NCI-H526 (cell line): Measurements from ENCODE around the gene GLRX3.
"Not testable (repeated sequence)": the region's sequence is repeated elsewhere in the genome, so short reads cannot be mapped to it uniquely, and the experiment has no call there.

Experiments
- DNase-seq, 2 experiments: peaks; one replicate each; lab custom pipeline; 2025; lab: John Stamatoyannopoulos, UW

Gene GLRX3

DNA sequence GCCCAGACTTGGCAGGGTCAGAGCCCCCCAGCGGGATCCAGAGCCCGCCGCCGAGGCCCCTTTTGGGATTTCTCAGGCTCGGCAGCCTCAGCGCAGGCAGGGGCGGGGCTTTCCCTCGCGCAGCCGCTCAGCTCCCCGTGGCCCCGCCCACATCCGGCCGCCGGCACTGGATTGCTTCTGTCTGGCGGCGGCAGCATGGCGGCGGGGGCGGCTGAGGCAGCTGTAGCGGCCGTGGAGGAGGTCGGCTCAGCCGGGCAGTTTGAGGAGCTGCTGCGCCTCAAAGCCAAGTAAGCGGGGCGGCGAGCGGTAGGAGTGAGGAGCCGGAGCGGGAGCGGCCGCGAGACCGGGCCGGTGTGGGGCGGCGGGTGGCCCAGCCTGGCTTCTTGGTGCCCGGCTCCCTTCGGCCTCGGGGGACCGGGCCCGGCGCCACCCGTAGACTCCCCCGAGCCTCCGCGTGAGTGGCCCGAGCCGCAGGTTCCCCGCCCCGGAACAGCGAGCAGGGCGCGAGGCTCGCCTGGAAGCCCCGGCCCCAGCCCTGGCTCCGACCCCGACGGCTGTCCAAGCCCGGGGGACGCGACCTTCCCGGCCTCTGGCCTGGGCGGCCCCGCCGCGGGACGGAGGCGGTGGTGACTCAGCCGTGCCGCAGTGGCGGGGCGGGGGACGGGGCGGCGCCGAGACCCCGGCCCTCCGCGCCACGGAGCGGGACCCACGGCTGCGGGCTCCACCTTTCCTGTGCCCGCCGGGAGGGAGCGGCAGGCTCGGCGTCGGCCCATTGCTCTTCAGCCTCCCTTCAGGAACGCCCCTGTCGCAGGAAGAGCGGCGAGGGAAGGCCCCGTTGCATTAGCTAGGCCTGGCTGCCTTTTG, at the start of gene GLRX3:
Gene GLRX3, plus strand, starts transcription at position 166 of the 864 bp plus-strand sequence. Its CDS starts 30 bp downstream, at position 196.
- DNase-seq, result peak; percentile 1 to 81

DNA sequence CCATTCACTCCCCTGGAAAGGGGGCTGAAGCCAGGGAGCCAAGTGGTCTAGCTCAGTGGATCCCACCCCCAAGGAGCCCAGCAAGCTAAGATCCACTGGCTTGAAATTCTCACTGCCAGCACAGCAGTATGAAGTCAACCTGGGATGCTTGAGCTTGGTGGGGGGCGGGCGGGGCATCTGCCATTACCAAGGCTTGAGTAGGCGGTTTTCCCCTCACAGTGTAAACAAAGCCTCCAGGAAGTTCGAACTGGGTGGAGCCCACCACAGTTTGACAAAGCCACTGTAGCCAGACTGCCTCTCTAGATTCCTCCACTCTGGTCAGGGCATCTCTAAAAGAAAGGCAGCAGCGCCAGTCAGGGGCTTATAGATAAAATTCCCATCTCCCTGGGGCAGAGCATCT, 45.6 kb upstream of the GLRX3 start:
- DNase-seq, result not testable (repeated sequence)

DNA sequence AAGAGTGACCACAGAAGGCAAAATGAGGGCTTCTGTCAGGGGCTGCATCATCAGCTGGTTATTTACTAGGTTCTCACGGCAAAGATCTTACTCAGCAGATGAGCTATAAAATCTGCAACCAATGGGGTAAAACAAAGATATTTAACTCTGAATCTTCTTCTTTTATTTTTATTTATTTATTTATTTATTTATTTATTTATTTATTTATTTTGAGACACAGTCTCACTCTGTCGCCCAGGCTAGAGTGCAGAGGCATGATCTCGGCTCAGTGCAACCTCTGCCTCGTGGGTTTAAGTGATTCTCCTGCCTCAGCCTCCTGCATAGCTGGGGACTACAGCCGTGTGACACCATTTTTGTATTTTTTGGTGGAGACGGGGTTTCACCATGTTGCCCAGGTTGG, 36.8 kb upstream of the GLRX3 start:
- no peak for DNase-seq

DNA sequence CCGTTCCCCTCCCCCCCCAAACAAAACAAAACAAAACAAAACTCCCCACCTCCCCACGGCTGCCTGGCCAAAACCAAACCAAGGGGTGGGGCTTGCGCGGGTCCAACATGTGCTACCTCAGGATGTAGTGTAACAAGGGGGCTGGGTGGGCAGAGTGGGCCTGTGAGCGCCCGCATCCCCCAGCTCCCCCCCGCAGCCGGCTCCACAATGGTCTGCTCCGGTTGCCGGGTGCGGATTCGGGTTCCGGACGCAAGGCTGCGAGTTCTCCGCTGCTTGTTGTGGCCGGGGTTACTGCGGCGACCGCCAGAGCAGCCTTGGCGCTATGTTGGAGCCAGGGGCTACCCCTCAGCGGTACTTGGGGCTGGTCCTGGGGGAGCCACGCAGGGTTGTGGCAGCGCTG, 30.5 kb upstream of the GLRX3 start:
- DNase-seq, result no peak

DNA sequence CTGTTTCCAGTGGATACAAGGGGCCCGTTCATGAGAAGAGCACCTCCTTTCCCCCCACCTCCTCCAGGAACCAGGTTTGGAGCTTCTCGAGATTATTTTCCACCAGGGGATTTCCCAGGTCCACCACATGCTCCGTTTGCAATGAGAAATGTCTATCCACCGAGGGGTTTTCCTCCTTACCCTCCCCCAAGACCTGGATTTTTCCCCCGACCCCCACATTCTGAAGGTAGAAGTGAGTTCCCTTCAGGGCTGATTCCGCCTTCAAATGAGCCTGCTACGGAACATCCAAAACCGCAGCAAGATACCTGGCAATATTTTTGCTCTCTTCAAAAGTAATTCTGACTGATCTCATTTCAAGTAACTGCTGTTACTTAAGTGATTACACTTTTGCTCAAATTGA, 28.0 kb upstream of the GLRX3 start:
- not testable (repeated sequence) for DNase-seq

DNA sequence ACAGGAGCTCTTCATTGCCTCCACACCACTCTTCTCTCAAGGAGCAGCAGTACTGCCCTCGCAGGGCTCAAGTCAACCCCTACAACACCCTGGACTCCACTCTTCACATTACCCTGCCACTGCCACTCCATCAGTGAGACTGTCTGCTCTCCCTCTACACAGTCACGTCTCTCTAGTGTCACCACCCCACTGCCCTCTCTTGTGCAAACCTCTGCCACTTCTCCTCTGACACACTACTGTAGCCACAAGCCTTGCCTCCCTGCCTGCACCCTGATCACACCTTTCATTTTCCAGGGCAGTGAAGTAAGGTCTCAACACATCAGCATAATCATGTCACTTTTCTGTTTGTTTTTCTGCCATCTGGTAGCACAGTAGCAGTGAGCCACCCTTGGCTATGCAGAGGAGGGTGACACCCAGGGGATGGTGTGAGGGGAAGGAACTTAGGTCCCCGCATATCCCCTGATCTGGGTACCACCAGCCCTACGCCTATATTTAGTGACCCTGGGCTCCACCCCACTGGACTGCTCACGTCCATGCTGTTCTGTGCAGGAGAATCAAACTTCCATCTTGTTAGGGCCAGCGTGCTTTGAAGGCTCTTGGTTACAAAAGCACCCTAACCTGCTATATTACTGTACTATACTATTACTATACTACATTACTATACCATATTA, 27.1 kb upstream of the GLRX3 start:
- no peak for DNase-seq

DNA sequence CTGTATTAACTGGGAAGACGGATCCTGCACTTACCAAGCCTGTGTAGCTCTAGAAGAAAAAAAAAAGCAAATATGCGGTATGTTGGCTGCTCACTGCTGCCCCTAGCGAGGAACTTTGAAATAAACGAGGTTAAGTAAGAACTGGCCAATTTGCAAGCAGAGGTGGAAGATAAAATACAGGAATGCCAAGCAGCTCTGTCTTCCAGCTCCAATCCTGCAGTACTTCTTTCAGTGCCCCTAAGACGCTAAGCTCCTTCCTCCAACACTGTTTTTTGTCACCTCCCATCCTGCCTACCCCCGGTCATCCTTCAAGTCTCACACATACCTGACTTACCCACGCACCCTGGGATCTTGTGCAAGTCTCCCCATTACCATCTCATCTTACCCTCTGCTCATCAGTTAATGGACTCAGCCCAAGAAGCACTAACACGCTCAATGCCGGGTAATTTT, 26.4 kb upstream of the GLRX3 start:
- DNase-seq, result peak; percentile 42 to 76

DNA sequence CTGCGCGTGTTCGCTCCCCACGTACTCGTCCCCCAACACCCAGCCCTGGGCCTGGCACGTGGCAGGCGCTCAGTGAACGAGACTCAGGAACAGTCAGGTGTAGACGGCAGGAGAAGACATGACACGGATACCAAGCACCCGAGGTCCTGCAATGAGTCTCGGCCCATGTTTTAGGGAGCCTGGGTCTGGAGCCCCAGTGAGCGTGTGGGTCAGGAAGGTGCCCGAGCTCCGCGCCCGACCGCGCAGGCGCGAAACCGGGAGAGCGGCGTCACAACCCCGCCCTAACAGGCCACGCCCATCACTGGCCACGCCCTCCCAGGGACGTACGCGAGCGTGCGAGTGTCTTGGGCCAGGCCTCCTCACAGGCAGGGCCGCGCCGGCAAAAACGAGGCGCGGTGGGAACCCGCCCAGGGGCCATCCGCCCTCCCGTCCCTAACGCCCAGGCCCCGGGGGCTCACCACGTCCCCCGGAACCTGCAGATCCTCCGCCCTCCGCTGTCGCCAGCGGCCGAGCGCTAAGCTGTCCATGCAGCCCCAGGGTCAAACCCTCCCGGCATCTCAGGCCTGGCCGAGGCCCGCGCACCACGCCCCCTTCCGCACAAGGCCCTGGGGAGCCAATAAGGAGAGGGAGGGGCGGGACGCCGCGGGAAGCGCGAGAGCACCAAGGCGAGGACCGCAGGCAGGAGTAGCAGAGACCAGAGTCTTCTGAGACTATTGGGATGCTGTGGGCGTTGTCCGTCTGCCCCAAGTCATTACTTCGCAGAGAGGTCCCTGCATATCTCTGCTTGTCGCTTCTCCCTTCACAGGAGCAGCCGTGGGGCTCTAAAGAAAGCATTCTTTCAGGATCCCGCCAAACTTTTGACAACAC, 25.7 kb upstream of the GLRX3 start, which contains the start of gene C10orf143:
Gene C10orf143, minus strand, starts transcription at position 585 of the 867 bp plus-strand sequence. Its CDS starts 58 bp downstream, at position 527.
- peak; percentile 89 to 93 for DNase-seq

DNA sequence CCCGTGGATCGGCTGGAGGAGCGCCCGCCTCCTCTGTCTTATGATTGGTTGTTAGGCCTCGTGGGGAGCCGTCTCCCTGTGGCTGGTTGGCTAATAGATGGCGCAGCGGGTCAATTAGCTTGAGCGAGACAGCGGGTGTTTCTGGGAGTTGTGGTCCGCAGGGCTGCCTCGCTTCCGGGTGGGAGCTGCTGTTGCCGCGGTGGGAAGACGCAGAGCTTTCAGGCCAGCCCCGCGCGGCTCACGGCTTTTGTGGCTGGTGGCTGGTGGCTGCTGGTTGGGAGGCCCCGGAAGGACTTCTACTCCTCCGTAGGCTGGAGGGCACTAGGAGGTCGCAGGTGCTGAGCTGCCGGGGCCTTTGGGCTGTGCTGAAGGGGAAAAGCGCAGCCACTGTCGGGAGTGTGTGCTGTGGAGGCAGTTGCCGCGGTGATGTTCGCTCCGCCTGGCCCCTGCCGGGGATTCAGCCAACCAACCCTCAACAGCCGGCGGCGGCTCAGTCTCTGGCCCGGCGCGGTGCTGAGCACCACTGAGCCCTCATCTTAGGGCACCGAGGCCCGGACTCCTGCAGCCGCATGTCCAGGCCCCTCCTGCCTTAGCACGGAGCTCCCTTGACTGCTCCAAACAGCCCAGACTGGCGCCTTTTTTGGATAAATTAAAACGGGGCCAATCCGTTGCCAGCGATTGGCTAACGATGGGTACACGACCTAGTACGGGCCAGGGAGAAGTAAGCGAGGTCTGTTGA, 24.9 kb upstream of the GLRX3 start:
- peak; percentile 94 to 95 for DNase-seq

DNA sequence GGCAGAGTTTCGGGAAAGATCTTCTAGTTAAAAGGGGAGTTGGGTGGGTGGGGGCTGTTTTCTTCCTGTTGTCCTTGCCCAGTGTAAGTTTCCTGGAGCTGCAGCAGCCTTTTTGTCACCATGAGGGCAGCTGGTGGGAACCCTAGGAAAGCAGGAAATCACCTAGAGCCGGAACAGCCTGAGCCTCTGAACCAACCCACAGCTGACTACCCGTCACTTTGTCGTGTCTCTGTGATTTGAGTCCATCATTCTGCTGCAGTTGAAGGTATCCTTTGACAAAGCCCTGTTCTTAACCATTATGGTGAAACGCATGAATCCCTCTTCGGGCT, 24.4 kb upstream of the GLRX3 start:
- DNase-seq, result no peak

DNA sequence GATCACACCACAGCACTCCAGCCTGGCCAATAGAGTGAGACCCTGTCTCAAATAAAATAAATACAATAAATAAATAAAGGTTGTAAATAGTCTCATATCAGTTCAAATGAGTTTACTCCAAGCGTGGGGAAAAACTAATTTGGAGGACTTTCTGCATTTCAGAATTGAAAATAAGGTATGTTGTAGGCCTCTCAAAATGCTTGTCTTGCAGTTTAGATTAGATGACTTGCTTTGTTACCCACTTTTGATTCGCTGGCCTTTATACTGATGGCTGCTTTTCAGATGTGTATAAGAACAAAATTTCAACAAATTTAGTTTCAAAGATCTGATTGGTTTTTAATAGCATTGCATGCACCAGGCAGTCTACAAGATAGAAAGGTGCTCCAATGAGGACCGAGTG, 23.4 kb upstream of the GLRX3 start:
- DNase-seq, result no peak

DNA sequence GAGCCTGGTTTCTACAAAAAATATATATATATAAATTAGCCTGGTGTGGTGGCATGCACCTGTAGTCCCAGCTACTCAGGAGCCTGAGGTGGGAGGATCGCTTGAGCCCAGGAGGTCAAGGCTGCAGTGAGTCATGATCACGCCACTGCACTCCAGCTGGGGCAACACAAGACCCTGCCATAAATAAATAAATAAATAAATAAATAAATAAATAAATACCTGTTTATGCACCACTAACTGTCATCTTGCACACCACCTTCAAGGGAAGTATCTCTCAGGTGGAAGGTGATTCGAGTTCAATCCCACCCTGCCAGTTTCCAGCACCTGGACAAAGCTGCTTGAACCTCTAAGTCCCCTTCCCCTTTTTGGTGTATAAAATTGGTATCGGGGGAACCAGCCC, 19.2 kb upstream of the GLRX3 start:
- not testable (repeated sequence) for DNase-seq

DNA sequence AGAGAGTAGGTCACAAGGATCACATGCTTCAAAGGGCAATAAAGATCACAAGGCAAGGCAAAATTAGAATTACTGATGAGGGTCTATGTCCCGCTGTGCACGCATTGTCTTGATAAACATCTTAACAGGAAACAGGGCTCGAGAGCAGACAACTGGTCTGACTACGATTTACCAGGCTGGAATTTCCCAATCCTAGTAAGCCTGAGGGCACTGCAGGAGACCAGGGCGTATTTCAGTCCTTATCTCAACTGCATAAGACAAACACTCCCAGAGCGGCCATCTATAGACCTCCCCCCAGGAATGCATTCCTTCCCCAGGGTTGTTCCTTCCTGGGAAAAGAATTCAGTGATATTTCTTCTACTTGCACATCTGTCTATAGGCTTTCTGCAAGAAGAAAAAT, 18.7 kb upstream of the GLRX3 start:
- not testable (repeated sequence) for DNase-seq

DNA sequence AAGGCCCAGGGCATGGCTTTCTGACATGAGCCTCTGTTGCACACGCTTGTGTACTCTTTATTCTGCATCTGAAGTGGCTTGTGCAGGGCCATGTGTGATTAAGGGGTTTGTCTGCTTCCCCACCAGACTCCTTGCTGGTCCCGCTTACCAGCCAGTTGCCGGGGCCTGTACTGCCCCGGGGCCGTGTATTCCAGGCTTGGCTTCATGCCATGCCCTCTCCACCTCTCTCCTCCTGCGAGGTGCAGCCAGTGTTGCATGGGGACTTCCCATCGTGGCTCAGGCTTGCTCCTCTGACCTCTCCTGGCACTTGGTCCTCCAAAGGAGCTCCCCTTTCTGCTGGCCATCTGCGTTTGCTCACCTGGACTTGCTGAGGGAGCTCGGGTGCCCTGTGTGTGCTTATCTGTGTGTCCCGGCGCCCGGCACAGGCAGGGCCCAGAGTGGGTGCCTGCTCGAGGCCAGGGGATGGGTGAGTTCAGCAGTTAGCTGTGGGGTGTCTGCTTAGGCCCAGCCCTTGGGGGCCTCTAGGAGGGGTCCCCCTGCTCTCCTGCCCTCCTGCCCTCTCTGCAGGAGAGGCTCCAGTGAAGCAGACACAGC, 14.6 kb upstream of the GLRX3 start:
- DNase-seq, result no peak

DNA sequence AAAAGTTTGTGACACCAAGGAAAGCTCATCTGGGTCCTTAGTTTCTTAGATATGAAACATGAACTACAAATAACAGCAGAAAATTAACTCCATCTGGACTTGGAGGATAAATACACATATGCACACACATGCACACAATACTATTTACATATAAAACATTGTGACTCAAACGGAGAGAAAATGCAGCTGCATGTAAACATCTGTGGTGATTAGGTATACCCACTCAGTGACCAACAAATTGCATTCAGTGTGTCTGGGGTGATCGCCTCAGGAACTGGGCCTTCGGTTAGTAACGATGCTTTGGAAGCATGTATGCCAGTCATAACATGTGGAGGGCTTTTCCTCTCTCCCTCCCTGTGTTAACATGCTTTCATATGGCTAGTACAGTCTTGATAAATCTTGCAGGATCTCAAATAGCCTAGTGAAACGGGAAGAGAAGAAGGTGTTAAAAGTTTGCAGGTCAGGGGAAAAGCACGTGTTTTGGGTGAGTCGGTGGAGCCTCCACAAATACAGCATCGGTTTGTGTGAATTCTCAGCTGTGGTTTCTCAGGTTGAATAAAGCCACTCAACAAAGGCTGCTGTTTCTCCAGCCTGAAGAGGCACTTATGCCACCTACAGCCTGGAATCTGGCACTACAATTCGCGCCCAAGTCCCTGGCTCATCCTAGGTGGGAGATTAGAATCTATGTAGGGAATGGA, 8.7 kb upstream of the GLRX3 start:
- peak; percentile 37 to 72 for DNase-seq

DNA sequence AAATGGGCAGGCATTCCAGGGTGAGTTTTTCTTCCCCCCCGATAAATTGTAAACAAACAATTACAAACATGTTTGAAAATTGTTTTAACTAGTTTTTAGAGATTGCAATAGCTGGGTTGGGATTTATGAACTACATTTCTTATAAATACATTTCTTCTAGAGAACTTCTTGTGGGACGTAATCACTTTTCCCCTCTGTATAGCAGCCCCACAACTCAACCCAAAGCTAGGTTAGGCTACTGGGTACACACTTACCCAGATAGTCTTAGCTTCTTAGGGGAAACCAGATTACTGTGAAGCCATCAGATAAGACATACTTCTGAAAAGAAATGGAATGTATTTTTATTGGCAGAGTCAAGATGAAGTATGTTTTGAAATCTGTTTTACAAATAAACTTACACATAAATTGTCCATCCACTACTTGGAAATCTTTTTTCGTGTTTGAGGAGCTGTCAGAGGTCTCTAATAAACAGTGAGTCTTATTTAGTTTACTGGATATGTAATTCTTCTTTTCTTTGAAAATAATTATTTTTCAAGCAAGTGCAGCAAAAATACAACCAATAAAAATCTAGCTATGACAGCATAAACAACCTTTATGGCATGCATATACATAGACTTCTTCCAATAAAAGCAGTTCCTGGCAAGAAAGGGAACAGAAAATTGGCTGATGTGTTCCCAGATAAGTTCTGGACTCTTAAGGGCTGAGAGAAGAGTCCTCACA, 8.0 kb upstream of the GLRX3 start:
- no peak for DNase-seq

DNA sequence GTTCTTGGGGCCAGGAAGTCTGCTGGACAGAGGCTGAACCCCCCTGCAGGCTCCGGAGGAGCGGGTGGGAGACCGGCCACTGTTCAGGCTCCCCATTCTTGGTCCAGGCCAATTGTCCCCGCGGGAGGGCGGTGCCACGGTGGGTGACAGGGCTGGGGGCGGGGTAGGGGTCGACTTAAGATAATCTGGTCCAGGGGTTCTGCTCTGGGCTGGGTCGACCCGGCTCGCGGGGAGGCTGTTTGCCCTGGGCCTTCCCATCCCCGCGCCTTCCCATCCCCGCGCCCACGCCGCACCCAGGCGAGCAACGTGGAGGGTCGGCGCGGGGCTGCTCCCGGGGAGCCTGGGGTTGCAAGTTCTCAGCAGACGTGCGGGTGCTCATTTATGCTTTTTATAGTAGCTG, 7.3 kb upstream of the GLRX3 start:
- no peak for DNase-seq

DNA sequence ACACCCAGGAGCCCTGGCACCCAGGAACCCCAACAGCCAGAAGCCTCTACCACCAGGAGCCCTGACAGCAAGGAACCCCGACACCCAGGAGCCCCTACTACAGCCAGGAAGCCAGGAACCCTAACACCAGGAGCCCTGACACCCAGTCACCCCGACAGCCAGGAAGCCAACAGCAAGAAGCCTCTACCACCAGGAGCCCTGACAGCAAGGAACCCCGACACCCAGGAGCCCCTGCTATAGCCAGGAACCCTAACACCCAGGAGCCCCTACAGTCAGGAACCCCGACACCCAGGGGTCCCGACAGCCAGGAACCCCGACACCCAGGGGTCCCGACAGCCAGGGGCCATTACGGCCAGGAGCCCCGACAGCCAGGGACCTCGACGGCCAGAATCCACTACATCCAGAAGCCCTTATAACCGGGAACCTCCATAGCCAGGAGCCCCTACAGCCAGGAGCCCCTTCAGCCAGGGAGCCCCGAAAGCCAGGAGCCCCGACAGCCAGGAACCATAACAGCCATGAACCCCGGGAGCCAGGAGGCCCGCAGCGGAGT, 440 bp upstream of the GLRX3 start:
- no peak for DNase-seq

DNA sequence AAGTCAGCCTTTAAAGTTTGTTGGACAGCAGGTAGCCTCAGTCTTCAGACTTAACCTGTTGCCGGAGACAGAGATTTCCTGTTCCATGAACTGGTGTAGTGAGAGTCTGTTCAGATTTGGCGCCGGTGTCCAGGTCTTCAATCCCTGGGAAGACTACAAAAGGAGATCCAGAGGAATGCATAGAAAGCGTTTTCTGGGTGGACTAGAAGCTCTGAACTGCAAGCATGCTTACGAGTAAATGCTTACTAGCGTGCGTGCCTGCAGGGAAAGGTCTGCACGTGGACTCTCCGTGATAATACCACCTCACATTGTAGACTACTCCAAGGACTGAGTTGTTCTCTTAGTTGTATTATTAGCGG, 878 bp downstream of the GLRX3 start:
- no peak for DNase-seq
